Activated gamma-delta T cell treated with anti-CD3 and anti-CD28 coated beads, Interleukin-2, amount 50 U/mL, for 16 hours (primary cell): ENCODE results near the gene YIF1B.

Source experiments
- DNase-seq: peaks from one replicate; pipeline ENCODE4 v3.0.0-alpha.2; 2020; ENCODE audit warnings: low read depth

YIF1B gene

GRCh38 chr19:38304352-38304865 is 11.3 kb downstream of the YIF1B start:
- no peak for DNase-seq

DNA sequence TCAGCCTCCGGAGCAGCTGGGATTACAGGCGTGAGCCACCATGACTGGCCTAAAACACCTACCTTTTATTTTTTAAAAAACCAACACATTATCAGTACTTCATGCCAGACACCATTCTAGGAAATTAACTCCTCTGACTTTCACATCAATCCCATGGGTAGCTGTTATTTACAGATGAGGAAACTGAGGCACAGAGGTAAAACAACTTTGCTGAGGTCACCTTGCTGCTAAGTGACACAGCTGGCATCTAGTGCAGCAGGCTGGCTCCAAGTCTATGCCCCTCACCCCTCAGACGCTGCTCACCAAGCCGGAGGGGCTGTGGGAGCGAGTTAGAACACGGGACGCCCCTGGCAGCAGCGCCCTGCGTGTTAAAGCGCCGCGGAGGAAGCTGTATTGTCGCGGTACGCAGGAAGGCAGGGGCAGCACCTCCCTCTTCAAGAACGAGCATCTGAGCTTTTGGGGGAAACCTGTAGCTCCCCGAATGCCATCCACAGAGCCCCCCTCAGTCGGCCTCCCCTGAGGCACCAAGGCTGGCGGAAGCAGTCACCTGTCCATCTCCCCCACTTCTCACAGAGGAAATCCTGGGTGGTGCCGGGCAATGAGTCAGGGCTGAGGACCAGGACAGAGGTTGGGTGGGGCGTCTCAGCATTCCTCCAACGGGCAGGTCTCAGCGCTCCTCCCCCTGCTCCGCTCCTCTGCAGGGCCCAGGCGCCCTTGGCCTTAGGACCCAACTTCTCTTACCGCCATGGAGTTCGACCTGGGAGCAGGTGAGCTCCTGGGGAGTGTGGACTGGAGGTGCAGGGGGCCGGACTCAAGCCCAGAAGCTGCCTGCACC is 12.0 kb downstream of the YIF1B start, which contains the start of gene C19orf33:
TSS of gene C19orf33 (plus strand) at position 735 of the 835 bp plus-strand sequence. CDS start at position 746, 11 bp downstream.
- DNase-seq = no peak

DNA sequence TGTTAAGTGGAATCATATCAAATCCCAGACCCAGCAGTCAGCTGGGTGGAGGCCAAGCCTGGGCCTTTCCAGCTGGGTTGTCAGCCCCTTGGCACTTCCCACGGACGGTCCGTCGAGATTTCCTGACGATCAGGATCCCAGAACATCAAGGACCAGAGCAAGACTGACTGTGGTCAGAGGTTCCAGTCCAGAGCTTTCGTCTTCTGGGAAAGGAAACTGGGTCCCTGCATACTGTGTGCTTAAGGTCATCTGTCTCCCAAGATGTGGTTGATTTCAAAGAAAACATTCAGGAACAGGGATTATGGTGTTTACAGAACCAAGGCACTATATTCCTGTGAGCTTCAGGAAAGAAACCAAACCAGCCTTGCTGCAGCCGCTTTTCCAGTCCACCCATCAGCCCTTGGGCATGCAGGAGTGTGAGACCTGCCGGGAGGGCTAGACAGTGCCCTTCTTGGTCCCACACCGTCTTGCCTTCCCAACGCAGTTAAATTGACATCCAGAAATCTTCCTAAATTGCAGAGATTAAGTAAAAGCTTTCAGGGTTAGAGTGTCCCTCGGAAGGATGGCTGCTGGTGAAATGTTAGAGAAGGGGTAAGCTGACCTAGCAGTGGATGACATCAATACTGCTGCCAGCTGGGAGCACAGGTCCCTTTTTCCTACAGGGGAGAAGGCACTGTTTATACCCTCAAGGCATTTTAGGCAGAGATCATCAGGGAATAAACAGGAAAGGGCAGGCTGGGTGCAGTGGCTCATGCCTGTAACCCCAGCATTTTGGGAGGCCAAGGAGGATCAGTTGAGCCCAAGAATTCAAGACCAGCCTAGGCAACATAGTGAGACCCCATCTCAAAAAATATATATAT is 16.7 kb downstream of the YIF1B start:
- no peak for DNase-seq

DNA sequence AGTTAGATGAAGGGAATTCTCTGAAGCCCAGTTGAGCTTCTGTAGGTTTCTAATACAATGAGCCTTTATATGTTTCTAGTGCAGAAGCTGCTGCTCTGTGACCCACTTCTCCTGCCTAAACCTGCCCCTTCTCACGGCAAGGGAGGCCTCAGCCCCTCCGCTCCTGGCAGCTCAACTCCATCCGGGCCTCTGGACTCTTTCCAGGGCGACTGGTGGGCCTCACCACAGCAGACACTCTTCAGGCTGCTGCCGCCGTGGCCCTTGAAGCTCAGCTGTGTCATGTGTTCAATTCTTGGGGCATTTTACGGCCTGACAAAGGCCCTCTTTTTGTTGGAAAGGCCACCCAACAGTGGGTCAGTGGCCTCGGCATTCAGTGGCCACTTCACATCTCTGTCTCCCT is 21.7 kb downstream of the YIF1B start:
- no peak for DNase-seq

- DNase-seq = no peak
These were observed 22.5 kb downstream of the YIF1B start for GRCh38 chr19:38293281-38293680.

GRCh38 chr19:38291855-38292254 is 23.9 kb downstream of the YIF1B start:
- no peak for DNase-seq

DNA sequence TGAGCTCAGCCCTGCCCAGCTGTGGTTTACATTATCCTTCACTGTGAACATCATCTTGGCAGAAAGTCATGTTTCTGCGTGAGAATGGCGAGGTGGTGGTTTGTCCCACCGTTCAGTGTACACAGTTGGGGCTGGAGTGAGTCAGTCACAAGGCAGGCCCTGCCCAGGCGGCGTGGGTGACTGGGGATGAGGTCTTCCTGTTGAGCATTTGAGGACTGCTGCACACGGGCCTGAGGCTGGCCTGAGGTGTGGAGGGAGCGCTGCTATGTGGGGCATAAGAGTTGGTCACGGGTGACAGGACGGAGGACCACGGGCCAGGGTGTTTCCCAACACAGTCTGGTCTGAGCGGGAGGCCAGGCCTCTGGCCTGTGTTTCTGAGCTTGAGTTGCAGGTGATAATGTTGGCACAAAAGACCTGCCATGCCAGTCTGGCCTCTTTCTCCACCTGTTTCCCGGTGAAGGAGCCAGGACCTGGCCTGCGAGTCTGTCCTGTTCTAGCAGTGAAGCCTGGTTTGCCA is 25.1 kb downstream of the YIF1B start:
- no peak for DNase-seq

DNA sequence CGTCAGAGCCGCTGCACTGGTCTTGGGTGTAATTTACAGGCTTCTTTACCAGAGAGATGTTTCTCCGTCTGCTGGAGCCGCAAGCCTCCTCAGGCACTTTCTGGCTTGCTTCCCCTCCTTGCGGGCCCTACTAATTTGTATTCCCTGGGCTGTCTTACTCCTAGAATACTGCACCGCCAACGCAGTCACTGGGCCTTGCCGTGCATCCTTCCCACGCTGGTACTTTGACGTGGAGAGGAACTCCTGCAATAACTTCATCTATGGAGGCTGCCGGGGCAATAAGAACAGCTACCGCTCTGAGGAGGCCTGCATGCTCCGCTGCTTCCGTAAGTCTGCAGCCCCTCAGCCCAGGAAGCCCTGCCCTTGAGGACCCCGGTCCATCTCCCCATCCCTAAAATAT is 25.8 kb downstream of the YIF1B start:
- no peak for DNase-seq

GRCh38 chr19:38288123-38288855 is 27.5 kb downstream of the YIF1B start:
- DNase-seq = no peak

GRCh38 chr19:38287604-38288003 is 28.1 kb downstream of the YIF1B start:
- no peak for DNase-seq

DNA sequence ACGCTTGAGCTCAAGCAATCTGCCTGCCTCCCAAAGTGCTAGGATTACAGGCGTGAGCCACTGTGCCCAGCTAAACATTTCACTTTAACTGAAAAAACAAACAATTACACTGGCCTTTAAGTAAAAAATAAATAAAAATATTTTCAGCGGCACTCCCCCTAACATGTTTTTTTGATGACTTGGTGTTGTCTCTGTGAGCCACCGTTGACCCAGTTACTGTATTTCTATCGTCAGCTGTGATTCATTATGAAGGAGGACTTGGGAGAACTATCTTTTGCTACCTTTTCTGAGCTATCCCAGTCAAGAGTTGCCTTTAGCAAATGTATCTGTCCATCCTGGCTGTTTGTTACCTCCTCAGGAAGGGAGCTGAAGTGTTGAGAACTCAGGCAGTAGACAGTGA is 30.2 kb downstream of the YIF1B start:
- DNase-seq = no peak

DNA sequence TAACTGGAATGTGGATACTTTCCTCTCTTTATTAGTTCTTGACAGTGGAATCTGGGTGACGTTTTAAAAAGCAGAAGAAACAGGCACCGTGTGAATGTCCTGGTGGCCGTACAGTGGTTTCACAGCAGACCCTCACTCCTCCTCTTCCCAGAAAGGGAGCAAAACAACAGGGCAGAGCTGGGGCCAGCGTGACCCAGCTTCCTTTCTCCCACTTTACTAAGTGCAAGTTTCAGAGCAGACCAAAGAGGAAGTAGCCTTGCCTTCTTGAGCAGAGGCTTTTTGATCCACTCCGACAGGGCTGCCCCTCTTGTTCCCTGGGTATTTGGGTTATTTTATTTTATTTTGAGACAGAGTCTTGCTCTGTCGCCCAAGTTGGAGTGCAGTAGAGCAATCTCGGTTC is 31.3 kb downstream of the YIF1B start:
- no peak for DNase-seq

DNA sequence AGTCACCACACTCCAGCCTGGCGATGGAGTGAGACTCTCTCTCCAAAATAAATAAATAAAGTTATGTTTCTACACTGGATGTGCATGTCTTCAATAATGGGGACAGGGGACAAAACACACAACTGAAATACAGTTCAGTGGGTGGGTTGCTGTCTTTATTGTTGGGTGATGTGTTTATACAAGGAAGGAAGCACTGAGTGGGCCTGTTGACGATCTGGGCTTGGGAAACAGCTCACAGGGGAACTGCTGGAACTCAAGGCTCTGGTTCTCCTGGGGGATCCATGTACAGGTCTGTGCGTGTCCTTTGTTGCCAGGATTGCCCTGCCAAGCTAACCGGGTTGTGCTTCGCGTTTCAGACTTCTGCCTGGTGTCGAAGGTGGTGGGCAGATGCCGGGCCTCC is 32.5 kb downstream of the YIF1B start:
- DNase-seq = no peak

DNA sequence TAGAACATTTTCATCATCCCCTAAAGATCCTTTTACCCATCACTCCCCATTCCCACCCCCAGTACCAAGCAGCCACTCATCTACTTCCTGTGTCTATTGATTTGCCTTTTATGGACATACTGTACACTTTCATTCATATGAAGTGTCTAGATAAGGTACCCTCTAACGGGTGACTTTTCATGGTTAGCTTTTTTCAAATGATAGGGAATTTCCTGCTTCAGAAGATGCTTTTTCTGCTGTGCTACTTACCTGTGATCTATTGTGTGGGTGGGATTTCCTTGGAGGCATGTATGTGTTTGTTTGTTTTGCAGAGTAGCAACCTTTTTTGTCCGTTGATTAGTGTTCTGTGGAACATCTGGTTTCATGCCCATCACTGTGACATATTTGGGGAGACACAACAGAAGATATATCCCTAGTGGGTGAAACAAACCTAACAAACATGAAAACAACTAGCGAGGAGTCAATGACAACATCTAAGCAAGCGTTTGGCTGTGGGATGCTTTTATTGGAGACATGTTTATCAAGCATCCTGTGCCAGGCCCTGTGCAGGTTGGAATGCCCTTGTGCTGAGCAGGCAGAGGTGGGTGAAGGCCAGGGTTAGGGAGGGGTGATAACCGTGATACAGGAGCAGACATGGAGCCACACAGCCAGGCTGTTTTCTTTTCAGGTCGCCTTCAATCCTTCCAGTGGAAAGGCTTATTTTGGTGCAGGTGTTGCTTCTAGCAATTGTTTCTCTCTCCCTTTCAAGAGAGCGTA is 33.8 kb downstream of the YIF1B start:
- no peak for DNase-seq

- DNase-seq = no peak
These were observed 35.5 kb downstream of the YIF1B start for GRCh38 chr19:38280030-38280921.

DNA sequence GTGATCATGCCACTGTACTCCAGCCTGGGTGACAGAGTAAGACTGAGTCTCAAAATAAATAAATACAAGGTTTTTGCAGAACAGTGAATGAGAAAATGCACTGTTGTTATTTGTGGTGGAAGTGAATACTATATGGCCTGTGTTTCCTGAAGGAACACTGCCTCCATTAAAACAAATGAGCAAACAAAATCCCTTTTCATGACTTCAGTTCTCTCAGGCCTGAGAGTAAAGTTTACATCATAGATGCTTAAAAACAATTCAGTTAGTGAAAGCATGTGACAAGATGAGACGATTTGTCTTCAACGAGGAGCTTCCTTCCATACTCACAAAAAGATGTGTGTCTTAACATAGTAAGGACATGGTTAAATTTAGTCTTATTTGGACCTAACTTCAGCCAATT is 37.0 kb downstream of the YIF1B start:
- no peak for DNase-seq

GRCh38 chr19:38277969-38278680 is 37.6 kb downstream of the YIF1B start:
- DNase-seq = no peak

DNA sequence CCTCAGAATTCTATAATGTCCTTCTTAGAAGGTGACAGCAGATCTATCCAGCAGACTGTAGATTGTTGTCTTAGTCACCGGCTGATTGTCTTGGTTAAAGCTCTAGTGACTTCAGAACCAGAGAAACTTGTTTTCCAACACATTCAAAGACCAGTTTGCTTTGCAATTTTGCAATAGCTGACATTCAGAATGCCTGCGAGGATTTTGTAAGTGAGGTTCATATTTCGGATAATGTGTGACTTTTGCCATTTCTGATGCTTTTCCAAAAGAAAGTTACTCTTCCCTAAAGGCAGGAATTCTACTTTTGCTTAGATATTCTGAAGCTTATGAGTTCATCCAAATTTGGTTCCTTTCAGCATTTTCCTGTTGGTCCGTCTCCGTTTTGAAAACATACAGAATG is 38.2 kb downstream of the YIF1B start:
- DNase-seq = no peak

GRCh38 chr19:38276942-38277517 is 38.7 kb downstream of the YIF1B start:
- no peak for DNase-seq
